ENCODE results near the gene TGM2.

TGM2 gene

DNA sequence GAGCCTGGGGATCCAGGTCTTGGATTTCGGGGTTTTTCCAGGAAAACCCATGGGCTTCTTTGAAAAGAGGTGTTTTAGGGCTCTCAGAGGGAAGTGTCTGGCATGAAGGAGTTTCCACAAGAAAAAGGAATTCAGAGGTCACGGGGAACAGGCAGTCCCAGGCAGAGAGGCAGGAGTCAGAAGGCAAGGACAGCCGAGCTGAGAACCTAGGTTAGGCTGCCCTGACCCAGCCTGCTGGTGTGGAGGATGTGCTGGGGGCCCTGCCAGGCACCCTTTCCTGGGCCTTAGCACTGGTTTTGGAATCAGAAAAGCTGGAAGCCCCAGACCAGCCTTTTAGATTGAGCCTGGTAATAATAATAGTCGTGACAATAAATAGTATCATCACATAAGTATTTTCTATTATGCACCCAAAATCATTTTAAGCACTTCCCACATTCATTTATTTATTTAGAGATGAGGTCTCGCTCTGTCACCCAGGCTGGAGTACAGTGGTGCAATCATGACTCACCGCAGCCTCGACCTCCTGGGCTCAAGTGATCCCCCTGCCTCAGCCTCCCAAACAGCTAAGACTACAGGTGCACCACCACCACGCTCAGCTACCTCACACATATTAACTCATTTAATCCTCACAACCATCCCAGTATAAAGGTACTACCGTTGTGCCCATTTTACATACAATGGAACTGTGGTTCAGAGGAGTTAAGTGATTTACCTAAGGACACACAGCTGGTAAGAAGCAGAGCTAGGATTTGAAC is 19.9 kb downstream of the TGM2 start:
- DNase-seq (ENCODE audit: low spot score): peak; percentile 81

DNA sequence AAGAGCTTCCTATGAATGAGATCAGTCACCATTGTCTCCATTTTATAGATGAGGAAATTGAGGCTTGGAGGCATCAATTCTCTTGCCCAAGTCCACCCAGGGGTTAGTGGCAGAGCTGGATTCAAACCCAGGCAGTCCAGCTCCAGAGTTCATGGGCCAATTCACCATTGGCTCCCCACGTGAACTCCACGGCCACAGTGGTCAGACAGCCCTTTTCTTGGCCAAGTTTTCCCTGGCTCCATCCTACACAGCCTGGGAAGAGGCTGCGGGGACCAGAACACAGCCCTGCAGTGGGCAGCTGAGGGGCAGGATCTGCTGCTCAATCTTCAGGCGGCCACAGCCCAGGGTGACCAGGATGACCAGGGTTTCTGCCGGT is 20.5 kb downstream of the TGM2 start:
- DNase-seq (ENCODE audit: low spot score): no peak

DNA sequence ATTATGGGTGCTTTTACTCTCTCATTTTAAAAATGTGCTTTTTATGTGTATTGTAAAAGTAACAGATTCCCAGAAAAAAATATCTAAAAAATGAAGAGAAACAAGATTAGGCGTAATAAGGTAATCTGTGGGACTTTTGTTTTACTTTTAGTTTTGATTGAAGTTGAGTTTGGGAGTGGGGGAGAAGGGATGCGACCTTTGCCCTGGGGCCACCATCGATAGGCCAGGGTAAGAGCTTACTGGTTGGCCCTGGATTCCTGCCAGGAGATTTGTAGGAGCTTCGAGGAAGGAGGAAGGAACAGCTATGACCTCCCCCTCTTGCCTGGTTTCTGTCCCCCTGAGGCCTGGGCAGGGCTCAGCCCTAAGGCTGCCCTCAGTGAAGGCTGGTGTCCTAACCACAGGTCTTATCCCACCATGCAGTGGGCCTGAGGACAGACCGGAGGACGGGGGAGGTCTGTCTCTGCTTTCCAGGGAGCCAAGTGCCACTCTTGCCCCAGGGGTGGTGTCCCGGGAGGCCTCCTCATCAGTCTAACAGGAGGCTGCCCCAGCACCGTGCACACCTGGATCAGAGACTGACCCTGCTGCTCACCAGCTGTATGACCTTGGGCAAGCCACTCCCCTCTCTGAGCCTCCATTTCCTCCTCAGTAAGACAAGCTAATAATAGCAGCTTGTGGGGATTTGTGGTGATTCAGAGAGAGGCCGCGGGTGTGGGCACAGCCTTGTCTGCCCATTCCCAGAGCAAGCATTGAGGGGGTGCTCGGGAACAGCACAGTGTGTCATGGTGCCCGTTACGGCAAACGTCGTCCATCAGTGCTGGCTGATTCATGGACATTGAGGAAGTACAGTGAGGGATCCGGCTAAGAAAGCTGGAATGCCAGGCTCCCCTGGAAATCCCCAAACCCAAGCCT is 21.2 kb downstream of the TGM2 start:
- DNase-seq (ENCODE audit: low spot score): peak; percentile 100

DNA sequence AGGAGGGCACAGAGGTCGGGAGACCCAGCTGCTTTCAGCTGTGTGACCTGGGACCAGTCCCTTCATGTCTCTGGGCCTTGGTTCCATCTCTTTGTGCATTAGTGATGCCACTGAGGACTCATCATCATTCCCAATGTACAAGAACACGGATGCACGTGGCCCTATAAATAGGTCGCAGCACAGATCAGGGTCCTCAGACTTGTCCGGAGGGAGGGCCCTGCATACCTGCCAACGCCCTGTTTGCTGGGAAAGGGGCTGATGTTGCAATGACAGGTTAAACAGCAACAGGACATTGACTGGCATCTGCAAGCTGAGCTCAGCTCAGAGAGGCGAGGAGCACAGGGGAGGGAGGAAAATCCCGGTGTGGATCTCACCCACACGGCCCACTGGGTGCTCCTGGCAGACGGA is 21.8 kb downstream of the TGM2 start:
- peak; percentile 90 for DNase-seq (ENCODE audit: low spot score)

DNA sequence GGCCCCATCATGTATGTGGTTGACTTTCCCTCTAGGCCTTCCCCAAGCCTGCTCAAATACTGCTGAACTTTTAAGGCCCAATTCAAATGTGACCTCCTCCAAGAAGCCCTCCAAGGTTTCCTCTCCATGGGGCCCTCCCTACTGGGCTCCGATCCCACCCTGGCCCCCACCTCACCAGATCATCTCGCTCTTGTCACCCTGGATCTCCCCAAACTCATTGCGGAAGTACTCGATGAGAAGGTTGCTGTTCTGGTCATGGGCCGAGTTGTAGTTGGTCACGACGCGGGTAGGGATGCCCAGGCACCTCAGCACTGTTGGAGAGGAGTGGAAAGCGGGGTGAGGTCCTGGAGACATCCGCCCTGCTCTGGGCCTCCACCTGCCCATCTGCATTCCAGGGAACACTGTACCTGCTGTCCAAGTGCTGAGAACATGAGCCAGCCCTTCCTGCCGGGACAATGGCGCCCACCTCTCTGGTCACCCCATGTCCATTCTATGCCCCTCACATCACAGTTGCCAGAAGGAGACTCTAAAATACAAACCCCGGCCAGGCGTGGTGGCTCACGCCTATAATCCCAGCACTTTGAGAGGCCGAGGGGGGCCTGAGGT is 23.1 kb downstream of the TGM2 start:
- no peak for DNase-seq (ENCODE audit: low spot score)

DNA sequence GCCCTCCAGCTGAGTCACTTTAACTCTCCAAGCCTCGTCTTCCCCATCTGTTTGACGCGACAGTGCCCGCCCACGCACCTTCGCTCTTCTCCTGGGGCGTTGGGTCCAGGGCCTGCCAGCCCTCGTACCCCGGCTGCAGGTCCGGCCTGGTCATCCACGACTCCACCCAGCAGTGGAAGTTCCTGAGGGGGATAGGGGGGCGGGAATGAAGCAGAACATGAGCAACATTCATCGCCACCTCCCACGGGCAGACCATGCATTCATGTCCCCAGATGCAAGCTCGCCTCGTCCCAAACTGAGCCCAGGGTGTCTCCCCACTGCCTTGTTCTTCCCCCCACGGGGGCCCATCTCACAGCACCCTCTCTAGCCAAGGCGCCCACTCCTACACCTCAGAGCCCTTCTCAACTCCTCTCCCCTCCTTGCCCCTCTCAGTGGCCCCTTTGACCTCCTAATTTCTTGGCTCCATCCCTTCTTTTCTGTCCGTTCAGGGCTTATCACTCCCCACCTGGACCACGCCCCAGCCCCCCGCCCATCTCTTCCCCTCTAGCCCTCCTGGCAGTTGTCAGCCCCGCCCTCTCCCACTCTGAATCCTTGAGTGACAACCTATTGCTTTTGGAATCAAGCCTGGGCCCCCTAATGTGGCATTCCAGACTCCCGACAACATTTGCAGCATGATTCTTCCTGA is 23.7 kb downstream of the TGM2 start:
- no peak for DNase-seq (ENCODE audit: low spot score)

DNA sequence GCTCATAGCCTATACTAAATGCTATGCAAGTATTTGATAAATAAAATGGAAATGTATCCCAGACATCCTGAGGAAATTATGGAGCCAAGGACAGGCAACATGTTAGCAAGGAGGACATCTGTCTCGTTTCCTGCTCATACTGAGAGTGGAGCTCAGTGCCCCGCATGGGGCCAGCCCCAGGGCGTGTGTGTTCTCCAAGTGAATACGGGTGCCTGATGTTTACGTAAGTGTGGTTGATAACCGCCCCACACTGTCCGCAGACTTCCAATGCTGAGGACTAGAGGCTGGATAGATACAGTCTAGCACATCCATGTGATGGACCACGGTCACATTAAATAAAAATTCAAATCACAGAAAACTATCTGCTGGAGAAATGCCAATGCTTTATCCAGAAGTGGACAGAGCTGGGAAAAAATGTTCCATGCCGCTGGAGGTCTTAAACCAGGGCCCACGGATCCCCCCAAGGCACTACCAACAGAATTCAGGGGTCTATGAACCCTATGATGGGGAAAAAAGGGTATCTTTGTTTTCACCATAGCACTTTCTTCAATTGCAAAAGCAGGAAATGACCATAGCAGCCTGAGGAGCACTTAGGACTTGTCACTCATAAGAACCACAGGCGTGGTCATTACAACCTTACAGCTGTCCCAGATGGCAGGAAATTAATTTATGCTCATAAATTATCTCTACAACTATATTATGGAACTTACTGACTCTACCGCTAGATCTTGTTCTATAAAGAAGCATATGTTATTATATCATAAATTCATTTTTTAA is 24.9 kb downstream of the TGM2 start:
- no peak for DNase-seq (ENCODE audit: low spot score)

DNA sequence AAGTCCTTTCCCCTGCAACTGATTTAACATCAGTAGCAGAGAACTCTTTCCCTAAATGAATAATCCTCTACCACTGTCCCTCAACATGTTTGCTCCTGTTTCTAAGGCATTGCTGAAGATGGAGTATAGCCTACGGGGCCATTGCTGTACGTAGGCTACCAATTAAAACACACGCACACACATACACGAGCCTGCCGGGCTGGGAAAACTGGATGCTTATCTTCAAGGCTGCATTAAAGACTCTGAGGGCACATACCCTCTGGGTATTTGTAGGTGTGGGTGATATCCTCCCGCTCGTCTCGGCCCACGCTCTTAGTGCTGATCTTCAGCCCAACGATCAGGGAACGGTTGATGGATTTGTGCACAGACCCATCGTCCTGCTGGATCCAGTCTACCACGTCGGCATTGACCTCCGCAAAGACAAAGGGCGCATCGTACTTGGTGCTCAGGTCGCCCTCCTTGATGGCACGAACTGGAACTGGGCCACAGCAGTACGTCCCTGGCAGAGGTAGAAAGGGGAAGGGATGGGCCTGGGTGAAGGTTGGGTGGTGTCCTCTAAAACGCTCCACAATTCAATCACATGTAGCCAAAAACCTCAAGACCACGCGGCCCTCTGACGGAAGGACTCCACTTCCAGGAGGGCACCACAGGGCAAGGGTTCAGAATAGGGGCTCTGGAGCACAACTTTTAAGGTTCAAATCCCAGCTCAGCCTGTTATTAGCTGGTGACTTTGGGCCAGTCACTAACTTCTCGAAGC is 25.7 kb downstream of the TGM2 start:
- DNase-seq (ENCODE audit: low spot score): no peak

DNA sequence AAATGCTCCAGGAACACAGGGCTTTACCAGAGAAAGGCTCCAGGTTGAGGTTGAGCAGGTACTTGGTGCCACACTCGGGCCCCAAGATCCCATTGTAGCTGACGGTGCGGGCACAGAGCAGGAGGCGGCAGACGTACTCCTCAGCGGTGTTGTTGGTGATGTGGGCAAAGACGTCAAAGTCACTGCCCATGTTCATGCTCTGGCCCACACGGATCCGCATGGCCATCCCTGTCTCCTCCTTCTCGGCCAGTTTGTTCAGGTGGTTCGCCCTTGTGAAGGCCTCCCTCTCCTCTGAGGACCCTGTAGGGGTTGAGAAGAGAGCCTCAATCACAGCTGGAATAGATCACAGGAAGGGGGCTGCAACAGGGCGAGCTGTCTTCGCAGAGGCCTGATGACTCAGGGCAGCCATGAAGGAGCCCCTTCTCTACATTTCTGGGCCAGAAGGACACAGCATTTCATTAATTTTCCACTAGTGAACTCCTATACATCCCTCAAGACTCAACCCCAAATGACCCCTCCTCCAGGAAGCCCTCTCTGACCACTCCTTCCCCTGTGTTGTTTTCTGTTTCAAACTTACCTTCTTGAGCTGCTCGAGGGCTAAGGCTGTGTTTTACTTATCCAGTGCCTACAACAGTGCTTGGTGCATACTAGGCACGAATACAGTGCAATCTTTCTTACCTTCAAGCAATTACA is 26.8 kb downstream of the TGM2 start:
- DNase-seq (ENCODE audit: low spot score): no peak

DNA sequence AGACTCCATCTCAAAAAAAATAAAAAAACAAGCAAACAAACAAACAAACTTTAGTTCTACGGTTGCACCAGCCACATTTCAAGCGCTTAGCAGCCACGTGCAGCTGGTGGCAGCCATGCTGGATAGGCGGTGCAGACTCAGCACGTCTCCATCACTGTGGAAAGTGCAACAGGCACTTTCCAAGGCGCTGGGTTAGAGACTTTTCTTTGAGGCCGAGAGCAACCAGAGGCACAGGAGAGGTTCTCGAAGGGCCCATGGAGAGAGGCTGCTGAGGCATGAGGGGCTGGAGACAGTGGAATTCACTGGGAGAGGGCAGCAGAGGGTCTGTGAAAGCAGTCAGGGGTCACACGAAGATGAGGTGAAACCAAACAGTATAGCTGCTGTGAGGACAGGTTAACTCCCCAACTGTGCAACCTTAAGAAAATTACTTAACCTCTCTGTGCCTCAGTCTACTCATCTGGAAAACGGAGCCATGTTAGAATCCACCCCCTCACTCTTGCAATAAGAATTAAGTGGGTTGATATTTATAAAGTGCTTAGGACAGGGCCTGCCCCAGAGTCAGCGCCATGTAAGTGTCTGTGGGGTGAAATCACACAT is 27.5 kb downstream of the TGM2 start:
- no peak for DNase-seq (ENCODE audit: low spot score)

DNA sequence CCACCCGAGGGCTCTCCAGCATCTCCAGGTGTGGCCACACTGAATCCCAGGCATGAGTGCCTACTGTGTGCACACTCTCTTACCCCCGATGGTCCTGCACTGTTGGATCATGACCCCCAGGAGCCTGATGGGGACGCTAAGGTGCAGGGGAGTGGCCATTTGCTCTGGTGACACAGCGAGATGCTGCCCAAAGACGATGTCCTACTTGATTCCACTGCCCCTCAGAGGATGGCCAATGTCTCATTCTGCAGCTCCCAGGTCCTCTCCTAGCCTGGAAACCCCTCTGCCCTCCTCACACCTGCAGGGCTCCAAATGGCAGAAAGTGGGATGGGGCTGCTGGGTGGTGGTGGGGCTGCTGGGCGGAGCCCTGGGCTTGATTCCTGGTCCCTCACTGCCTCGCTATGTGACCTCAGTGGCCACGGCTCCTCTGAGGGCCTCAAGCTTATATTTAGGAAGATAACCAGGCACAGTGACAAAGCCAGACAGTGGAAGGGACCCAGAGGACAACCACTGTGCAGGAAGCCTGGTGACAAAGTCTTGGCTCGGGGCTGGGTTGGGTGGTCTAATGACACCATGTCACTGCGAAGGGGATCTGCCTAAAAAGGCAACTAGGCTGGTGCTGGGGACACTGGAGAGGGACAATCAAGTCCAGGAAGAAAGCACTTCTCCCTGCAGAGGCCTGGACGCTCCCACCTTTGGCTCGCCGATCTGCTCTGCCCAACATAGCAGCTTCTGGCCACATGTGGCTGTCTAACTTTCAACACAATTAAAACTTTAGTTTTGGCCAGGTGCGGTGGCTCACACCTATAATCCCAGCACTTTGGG is 28.4 kb downstream of the TGM2 start:
- no peak for DNase-seq (ENCODE audit: low spot score)

DNA sequence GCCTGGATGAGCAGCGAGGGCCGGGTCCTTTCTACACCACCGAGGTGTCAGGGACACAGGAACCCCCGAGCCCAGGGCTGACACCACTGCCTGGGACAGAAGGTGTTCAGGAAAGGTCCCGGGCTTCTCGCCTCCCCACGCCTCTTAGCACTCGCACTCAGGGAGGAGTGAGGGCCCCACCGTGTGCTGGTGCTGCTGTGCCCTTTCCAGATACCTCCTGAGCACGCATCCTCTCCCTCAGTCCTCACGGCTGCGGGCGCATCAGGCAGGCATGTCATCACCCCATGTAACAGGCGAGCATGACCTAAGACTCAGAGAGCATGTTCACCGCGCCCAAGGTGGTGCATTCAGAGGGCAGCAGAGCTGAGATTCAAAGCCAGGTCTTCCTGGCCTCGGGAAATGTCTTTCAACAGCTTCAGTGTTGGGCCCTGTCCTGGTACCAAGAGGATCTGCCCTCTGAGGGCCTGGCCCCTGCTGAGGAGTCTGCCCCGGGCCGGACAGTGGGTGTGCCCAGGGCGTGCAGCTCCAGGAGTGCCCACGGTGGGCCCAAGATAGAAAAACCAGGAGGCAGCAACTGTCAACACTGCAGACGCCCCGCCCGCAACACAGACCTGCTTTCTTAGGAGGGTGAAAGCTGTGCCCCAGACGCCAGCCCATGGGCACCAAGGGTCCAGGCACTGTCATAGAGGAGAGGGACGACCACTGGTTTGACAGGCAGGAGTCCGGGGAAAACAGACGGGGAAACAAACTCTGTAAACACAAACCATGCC is 29.2 kb downstream of the TGM2 start:
- DNase-seq (ENCODE audit: low spot score): no peak

DNA sequence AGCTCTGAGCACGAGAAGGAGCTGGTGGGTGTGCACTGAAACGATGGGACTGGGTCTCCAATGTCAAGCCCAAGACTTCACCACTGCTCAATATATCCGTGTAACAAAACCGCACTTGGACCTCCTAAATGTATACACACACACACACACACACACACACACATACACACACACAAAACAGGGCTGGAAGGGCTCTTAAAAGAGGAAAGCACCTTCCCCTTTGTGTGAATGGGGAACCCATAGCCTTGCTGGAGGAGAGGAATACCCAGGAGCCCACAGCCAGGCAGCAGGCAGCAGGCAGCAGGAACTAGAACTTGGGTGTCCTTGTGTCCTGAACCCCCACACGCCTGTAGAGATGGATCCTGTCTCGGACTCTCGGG is 29.8 kb downstream of the TGM2 start:
- DNase-seq (ENCODE audit: low spot score): no peak

DNA sequence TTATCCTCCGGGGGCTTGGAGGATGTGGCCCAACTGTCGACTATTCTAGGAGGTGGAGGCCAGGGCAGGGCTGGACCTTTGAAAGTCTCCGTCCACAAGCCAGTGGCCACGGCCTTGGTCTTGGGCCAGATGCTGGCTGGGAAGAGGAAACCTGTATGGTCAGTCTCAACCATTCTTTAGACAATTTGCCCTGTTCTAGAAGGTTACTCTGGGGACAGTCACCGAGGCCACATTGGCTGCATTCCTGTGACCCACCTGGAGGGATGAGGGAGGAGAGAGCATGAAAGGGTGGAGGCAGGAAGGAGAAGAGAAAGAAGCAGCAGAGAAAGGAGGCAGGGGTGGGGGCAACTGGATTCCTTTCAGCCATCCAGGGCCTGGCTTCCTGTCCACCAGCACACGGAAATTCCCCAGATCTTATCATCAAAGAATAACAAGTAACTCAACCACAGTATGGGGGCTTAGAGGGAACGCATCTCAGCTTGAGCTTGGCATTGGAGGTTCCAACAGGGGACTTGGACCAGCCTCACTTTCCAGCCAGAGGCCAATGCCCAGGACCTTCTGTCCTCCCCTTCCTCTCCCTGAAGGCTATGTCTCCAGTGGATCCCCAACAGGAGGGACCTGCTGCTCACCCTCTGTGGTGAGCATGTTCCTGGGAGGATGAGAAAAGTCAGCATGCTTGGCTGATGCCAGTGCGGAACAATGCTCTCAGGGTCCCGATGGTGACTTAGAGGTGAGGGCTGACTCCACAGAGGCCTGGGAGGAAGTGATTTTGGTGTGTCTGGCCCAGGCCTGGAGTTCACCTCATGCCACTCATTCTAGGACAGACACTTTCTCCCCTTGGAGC is 30.4 kb downstream of the TGM2 start:
- peak; percentile 80 for DNase-seq (ENCODE audit: low spot score)

DNA sequence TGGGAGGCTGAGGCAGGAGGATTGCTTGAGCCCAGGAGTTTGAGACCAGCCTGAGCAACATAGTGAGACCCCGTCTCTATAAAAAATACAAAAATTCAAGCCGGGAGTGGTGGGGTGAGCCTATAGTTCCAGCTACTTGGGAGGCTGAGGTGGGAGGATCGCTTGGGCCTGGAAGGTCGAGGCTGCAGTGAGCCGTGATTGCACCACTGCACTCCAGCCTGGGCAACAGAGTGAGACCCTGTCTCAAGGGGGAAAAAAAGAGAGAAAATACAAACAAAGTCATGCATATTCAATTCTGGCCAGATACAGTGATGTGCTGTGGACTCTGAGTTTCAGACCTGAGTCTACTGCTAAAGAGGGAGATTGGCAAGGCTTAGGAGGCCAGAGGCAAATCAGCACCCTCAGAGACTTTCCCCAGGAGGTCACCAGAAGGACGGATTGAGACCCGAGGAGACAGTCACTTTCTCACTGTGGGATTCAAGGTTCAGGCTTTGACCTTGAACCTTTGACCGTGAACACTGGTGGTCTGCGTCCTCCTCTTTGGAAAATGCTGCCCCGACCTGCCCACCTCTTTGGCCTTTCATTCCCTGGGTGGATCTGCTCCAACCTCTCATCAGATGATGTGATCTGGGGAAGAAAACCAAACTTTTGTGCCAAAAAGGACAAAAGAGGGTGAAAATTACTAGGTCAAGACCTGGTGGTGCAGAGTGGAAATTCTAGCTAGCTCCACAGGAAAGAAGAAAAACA is 31.2 kb downstream of the TGM2 start:
- no peak for DNase-seq (ENCODE audit: low spot score)

DNA sequence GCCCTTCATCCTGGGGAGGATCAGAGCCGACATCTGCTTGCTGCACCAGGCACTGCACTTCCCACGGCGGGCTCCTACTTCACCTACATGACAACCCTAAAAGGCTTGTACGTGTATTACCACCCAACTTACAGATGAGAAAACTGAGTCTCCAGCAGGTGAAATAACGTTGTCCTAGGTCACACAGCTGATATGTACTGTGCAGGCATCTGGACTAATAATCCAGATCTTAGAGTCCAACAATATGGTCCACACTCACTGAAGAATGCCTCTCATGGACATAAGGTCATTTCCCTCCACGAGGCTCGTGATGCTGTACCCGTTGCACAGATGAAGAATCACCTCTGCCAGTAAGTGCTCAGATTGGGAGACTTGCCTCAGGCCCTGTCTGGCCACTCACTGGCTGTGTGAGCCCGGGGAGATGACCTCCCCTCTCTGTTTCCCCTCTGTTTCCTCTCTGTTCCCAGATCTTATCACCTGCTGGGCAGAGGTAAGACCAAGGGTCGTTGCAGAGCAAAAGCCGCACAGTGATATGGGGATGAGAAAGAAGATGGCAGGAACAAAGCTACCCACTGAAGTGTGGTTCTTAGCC is 32.1 kb downstream of the TGM2 start:
- DNase-seq (ENCODE audit: low spot score): no peak

Measured in kidney tubule cell (primary cell).